RPMI8226 (cell line): ENCODE measurements around the gene NT5DC3.

Experiments used
- DNase-seq: peaks from one replicate; pipeline ENCODE4 v3.0.0-alpha.2; 2015

NT5DC3 gene

GRCh38 chr12:103840876-103841689 is at the start of gene NT5DC3:
NT5DC3 (minus strand) TSS chr12:103841234; CDS start chr12:103841156, 78 bp downstream.
- DNase-seq = peak; percentile 85

DNA sequence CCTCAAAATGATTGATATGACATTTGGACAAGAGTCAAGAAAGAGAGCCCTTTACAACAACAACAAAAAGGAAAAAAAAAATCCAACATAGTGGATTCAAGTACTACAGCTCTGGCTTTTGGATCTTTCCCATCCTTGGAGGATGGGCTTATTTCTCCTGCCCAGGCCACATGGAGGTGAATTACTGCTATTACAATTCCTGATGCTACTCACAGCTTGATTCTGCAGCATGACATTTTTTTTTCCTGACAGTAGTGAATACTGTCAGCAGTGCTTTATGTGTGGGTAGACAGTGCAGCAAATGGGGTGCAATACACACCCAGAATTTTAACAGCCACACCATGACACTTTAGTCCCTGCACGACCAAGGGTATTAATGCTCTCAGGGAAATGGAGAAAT is 46.7 kb upstream of the NT5DC3 start:
- no peak for DNase-seq

- DNase-seq = no peak
Observed at GRCh38 chr12:103886195-103886797, 45.3 kb upstream of the NT5DC3 start.

GRCh38 chr12:103884316-103884715 is 43.3 kb upstream of the NT5DC3 start:
- DNase-seq = peak; percentile 52

DNA sequence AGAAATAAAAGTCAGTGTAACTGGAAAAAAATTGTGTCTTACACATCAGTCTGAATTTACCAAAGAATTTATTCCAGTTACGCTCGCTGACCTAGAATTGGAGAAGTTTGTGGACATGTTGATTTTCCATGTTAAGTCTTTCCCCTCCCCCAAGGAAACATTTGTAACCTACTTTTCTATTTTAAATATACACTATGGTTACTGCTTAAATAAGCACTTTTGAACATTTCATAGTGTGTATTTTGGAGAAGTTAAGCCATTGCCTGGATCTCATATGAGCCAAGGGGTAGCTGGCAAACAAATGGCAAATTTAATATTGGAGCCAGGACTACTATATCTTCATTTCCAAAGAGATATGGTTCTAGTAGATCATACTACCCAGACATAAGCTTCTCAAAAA is 42.9 kb upstream of the NT5DC3 start:
- no peak for DNase-seq

- no peak for DNase-seq
Observed at GRCh38 chr12:103882861-103883596, 42.0 kb upstream of the NT5DC3 start.

DNA sequence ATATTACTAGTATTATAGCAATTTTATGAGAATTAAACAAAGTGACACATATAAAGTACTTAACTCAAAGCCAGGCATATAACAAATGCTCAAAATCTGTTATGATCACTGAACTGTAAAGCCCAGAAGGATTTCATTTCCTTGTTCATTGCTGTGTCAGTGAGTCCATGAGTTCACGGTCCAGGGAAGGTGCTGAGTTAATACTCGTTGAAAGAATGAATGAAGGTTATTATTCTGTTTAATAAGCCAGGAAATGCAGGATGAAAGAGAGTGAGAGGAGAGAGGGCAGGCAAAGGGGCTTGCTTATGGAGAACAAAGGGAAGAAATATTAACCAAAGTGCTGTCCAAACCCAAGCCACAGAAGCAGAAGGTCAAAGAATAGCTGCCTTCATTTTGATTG is 40.2 kb upstream of the NT5DC3 start:
- DNase-seq = no peak

DNA sequence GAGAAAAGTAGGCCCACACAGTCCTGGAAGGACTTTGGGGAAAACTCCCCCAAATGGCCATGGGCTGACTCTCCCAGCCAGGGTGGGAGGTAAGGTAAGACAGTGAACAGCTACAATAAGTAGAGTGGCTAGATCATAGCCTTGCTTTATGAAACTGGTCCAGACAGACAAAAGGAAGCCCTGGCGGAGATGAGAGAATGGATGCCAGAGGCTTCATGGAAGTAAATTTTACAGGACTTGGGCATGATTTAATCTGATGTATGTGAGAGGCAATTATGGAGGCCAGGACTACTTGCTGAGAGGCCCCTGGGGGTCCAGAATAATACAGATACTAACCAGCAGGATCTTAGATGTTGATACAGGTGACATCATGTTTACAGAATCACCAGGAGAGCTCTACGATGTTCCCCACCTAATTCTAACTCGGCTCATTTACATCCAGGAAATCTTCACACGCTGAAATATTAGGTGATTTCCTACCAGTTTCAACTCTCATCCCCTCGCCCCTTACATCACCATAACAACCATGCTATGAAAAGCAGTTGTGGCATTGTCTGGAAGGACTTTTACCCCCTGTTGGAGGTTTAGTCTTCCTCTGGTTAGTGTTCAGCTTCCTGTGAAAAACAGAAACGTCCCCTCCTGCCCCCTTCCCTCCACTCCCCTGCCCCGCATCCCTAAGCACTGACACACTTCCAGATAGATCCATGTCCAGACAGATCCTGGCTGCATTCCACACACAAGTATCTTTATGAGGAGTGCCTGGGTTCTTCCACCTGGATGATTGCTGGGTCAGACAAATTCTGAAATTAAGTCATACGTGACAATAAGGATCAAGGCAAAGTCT is 39.5 kb upstream of the NT5DC3 start:
- DNase-seq = no peak

DNA sequence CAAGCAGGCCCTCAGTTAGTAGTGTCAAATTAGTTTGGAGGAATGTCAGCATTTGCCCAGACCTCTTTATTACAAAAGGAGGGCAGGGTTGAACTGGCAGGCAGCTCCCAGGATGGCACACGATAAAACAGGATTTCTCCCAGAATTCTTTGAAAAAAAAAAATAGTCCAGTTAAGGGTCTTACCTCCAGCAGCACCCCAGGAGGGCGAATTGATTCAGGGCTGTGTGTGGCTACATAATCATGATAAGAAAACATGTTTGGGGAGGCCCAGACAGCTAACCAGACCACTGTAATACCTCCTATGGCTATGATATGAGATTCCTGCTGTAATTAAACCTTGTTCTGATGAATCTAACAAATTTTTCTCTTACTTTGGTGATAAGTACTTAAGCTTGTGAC is 38.8 kb upstream of the NT5DC3 start:
- no peak for DNase-seq

GRCh38 chr12:103879048-103879692 is 38.1 kb upstream of the NT5DC3 start:
- no peak for DNase-seq

DNA sequence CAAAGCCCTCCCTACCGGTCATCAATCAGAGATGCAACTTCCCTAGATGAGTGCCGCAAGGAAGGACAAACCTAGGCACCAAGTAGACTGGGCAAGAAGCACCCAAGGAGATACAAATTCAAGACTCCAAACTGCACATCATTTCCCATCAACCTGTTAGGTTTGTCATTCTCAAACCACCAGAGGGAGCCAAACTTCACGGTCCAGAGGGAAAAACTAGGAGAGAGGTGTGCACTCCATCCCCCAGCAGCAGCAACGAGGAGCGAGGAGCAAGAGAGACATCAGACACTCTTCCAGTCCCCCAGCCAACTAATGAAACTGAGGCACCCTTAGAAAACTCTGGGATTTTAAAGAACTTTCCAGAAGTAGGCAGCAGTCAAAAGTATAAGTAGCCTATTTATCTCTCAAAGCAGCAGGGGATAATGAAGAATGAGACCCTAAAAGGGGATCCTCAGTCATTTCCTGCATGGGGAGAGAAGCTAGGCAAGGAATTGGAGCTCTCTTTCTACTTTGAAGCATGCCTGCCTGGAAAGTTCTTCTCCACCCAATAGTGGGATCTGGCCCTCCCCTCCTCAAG is 37.0 kb upstream of the NT5DC3 start:
- peak; percentile 72 for DNase-seq

DNA sequence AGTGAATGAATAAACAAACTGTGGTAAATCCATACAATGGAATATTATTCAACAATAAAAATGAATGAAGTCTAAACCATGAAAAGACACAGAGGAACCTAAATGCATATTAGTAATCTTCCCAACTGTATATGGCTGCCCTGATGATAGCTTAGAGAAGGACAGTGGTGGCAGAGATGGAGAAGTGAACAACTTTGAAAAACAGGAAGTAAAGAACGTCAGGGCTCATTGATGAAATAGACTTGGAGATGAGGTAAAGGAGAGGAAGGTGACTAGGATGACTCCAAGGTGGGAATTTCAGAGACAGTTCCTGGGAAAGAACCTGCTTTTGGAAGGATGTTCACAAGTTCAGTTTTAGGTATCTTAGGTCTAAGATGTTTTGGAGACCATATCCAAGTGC is 36.3 kb upstream of the NT5DC3 start:
- DNase-seq = no peak

GRCh38 chr12:103875666-103876065 is 34.6 kb upstream of the NT5DC3 start:
- no peak for DNase-seq

GRCh38 chr12:103868215-103868614 is 27.2 kb upstream of the NT5DC3 start:
- DNase-seq = no peak

DNA sequence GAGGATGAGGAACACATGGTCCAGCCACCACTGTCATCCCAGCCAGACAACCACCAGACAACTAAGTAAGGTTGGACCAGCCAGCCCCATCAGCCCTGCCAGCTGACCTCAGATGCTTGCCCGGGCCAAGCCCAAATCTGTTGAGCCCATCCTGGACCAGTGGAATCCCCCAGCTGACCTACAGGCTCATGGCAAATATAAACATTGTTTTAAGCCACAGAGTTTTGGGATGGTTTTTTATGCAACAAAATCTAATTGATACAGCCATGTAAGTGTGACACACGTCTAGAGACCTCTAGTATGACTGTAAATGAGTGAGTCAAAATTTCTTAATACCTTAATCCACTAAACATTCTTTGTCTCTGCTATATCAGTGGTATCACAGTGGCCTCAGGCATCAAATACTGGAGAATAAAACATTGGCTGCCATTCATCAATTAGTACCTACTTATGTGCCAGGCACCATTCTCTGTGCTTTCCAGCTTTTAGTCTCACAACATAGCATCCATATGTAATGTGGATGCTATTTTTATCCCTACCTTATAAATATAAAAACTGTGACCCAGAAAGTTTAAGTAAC is 24.2 kb upstream of the NT5DC3 start:
- no peak for DNase-seq

DNA sequence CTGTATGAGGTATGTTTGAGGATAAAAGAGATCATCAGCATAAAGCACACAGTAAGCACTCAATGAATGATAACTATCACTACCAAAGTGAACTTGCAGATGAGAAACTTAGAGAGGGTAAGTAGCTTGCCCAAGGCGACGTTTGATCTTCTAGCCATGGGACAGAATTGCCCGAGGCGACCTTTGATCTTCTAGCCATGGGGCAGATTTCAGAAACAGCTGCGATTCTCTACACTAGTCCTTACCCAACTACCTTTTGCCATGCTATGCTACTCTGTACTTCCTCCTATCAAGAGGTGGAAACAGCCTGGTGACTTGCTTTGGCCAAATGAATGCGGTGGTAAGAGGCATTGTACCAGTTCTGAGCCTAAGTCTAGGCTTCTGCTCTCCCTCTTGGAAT is 23.7 kb upstream of the NT5DC3 start:
- no peak for DNase-seq

GRCh38 chr12:103858953-103859601 is 18.0 kb upstream of the NT5DC3 start:
- no peak for DNase-seq

DNA sequence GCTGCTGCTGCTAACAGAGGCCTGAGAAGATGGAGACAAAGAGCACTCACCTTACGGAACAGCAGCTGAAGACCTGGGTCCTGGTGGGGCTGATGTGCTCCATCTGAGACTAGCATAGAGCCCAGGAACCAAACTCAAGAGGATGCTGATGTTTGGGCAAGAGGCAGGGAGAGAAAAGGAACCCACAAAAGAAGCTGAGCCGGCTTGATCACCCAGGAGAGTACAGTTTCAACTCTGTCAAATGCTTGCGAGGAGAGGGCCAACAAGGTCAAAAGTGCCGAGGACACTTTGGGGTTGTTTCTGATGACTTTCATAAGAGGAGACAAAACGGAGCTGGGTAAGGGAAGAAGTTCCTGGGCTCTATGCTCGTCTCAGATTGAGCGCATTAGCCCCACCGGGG is 17.3 kb upstream of the NT5DC3 start:
- no peak for DNase-seq

DNA sequence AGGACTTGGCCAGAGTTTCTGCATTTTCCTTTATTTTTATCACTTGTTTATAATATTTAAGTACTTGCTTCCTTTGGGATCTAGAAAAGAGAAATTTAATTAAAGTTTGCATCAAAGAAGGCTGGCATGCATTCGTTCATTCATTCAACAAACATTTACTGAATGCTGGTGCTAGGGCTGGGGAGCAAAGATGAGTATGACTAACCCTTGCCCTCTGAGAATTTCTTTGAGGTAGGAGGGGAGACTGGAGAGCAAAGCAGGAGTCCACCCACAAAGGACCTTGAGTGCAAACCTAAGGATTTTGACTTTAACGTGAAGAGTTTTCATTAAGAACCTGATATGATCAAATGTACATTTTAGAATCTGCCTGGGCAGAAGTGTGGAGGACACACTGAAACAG is 16.1 kb upstream of the NT5DC3 start:
- no peak for DNase-seq

DNA sequence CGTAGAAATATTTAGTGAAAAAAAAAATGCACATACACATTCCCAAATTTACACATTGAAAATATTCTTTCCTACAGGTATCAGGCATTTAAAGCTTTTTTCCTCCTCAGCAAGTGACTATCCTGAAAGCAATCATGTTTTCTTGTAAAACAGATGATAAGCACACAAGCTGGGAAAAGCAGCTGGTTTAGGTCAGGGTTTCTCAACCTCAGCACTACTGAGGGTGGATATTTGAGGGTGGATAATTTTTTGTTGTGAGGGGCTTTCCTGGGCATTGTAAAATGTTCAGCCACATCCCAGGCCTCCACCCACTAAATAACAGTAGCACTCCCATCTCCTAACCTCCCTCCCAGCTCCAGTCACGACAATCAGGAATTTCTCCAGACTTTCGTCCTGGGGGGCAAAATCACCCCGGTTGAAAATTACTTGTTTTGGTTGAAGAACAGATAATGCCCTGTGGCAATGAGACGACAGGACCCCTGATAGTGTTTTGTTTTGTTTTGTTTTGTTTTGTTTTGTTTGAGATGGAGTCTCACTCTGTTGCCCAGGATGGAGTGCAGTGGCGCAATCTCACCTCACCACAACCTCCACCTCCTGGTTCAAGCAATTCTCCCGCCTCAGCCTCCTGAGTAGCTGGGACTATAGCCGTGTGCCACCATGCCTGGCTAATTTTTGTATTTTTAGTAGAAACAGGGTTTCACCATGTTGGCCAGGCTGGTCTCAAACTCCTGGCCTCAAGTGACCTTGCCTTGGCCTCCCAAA is 15.0 kb upstream of the NT5DC3 start:
- DNase-seq = no peak
